Hematopoietic multipotent progenitor cell treated with erythropoietin and hydrocortisone succinate and interleukin-3 and kit ligand, for 15 days (in vitro differentiated cells): ENCODE measurements around the gene CNN2.

ENCODE experiments used
- DNase-seq: peaks from one replicate; pipeline ENCODE4 v3.0.0-alpha.2; 2015; ENCODE audit warnings: low spot score

CNN2 gene

GRCh38 chr19:1065606-1066109 is 39.2 kb downstream of the CNN2 start:
- DNase-seq, result no peak

- DNase-seq, result no peak
These were observed 39.9 kb downstream of the CNN2 start for GRCh38 chr19:1066251-1066747.

GRCh38 chr19:1066748-1067340 is 40.4 kb downstream of the CNN2 start, which contains the start of gene ARHGAP45:
Gene ARHGAP45 (plus strand): TSS chr19:1067167. CDS start chr19:1067406, 239 bp downstream.
- no peak for DNase-seq

GRCh38 chr19:1067341-1067957 is 41.0 kb downstream of the CNN2 start:
- DNase-seq, result no peak

- no peak for DNase-seq
These were observed 41.9 kb downstream of the CNN2 start for GRCh38 chr19:1068009-1069001.

GRCh38 chr19:1069009-1069779 is 42.8 kb downstream of the CNN2 start:
- DNase-seq, result peak; percentile 28

GRCh38 chr19:1070576-1070930 is 44.1 kb downstream of the CNN2 start:
- no peak for DNase-seq

GRCh38 chr19:1070931-1071791 is 44.8 kb downstream of the CNN2 start:
- DNase-seq, result no peak

GRCh38 chr19:1072371-1073015 is 46.1 kb downstream of the CNN2 start:
- DNase-seq, result no peak

GRCh38 chr19:1073063-1073955 is 46.9 kb downstream of the CNN2 start:
- DNase-seq, result no peak

- DNase-seq, result no peak
These were observed 47.6 kb downstream of the CNN2 start for GRCh38 chr19:1073956-1074517.

- peak; percentile 87 for DNase-seq
These were observed 48.3 kb downstream of the CNN2 start for GRCh38 chr19:1074544-1075283.

- DNase-seq, result no peak
These were observed 49.6 kb downstream of the CNN2 start for GRCh38 chr19:1076046-1076386.

GRCh38 chr19:1076951-1077350 is 50.5 kb downstream of the CNN2 start:
- DNase-seq, result no peak

- DNase-seq, result no peak
These were observed 53.2 kb downstream of the CNN2 start for GRCh38 chr19:1079566-1080111.

GRCh38 chr19:1080360-1081161 is 54.2 kb downstream of the CNN2 start:
- DNase-seq, result no peak
